Measurements from ENCODE around the gene HDAC4.

DNA sequence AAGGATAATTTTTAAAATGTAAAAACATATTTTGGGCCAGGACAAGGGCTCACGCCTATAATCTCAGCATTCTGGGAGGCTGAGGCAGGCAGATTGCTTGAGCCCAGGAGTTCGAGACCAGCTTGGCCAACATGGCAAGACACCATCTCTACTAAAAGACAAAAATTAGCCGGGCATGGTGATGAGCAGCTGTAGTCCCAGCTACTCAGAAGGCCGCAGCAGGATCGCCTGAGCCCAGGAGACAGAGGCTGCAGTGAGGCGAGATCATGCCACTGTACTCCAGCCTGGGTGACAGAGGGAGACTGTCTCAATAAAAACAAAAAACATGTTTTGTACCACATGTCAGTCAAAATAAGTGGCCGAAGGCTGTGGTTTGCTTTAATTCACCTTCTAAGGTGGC lies 122.5 kb downstream of the HDAC4 start:
- TF ChIP-seq EZH2phosphoT487 (IDR thresholded peaks at IDR 0.05; ENCODE audit: borderline replicate concordance) (no peak), YY1 (IDR thresholded peaks at IDR 0.05; ENCODE audit: extremely low read depth, insufficient replicate concordance, low read depth, low read length) (no peak), EGR1 (IDR thresholded peaks at IDR 0.05; ENCODE audit: low read depth) (no peak), TCF7L2 (IDR thresholded peaks at IDR 0.05; ENCODE audit: borderline replicate concordance, extremely low read depth, insufficient read depth, insufficient read length) (no peak), FOSL1 (IDR thresholded peaks at IDR 0.05; ENCODE audit: low read depth) (no peak), POLR2A (IDR thresholded peaks at IDR 0.05; ENCODE audit: borderline replicate concordance, extremely low read depth, insufficient read depth, insufficient read length) (no peak), SIN3A (IDR thresholded peaks at IDR 0.05; ENCODE audit: low read depth) (no peak), CTCF (IDR thresholded peaks at IDR 0.05 in 2 of 3, conservative IDR thresholded peaks at IDR 0.05 in 1 of 3; ENCODE audit: borderline replicate concordance in 1 of 3, insufficient read depth in 1 of 3, low read depth in 2 of 3, low read length in 2 of 3) (no peak)
- TF ChIP-seq, protein P1, sequence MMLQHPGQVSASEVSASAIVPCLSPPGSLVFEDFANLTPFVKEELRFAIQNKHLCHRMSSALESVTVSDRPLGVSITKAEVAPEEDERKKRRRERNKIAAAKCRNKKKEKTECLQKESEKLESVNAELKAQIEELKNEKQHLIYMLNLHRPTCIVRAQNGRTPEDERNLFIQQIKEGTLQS (IDR thresholded peaks at IDR 0.05), result no peak
